Body of pancreas (tissue), 4 donors: ENCODE data around the gene SLC9A3.

Source experiments
- CTCF ChIP-seq, 7 experiments: fragments of 450-650 bp in 4 of 7; fragments of 200-600 bp in 3 of 7; sonication (generic) in 3 of 7; IDR thresholded peaks; one replicate each; pipeline ENCODE4 v1.5.1; 2016 to 2019; ENCODE audit warnings: antibody characterized with exemption in 7 of 7
- POLR2A ChIP-seq, 3 donors: fragments of 450-650 bp; IDR thresholded peaks; one replicate each; pipeline ENCODE4 v1.6.1; 2016; ENCODE audit warnings: antibody characterized with exemption in 3 of 3, mild to moderate bottlenecking in 2 of 3

- TF ChIP-seq CTCF (IDR thresholded peaks at IDR 0.05) (no peak), POLR2A (IDR thresholded peaks at IDR 0.05) (no peak)
Measured at GRCh38 chr5:436641-436975, 87.6 kb downstream of the SLC9A3 start.
